K562 (cell line): ENCODE data around the gene CRAT. TPM values are rescaled to one million over a fixed set of nuclear protein-coding genes. Genes with fewer than 3 reads are reported as not detected.
A peak's percentile ranks its signal among the peaks of the same experiment; 100 is the strongest.

Experiments
- HOMEZ ChIP-seq: fragments of 250-450 bp; sonication (Bioruptor Pico); IDR thresholded peaks from 2 replicates; pipeline ENCODE4 v1.4.0; 2020; ENCODE audit warnings: mild to moderate bottlenecking, moderate library complexity
- MYC ChIP-seq, 2 experiments: fragments of 250-450 bp in 1 of 2; sonication (Bioruptor Pico) in 1 of 2; IDR thresholded peaks; 2 replicates each; pipeline versions ENCODE4 v1.5.1 to v1.6.1; 2012 to 2021; ENCODE audit warnings: low read depth in 2 of 2, borderline replicate concordance in 1 of 2, improper control_type of control experiment in 1 of 2, low read length in 1 of 2, mild to moderate bottlenecking in 1 of 2, moderate library complexity in 1 of 2
- NRF1 ChIP-seq, 2 experiments: fragments of 450-650 bp; IDR thresholded peaks in 1 of 2; conservative IDR thresholded peaks in 1 of 2; 2 replicates each; pipeline ENCODE4 v1.6.1; 2014; ENCODE audit warnings: mild to moderate bottlenecking in 2 of 2
- PKNOX1 ChIP-seq: fragments of 450-650 bp; IDR thresholded peaks from 2 replicates; pipeline ENCODE4 v1.6.1; 2016
- PPARD ChIP-seq: fragments of 250-450 bp; sonication (Bioruptor Pico); IDR thresholded peaks from 2 replicates; pipeline ENCODE4 v1.8.0; 2022; ENCODE audit warnings: inconsistent platforms, mild to moderate bottlenecking, moderate library complexity
- RB1 ChIP-seq: fragments of 450-650 bp; IDR thresholded peaks from 2 replicates; pipeline ENCODE4 v1.6.1; 2017; ENCODE audit warnings: low read depth, mild to moderate bottlenecking
- RBM25 ChIP-seq: fragments of 200-400 bp; formaldehyde crosslinking; IDR thresholded peaks from 2 replicates; pipeline ENCODE4 v1.6.1; 2018; ENCODE audit warnings: low read length, low read depth, moderate library complexity; ENCODE audit not compliant: severe bottlenecking
- SMC3 ChIP-seq: conservative IDR thresholded peaks from 2 replicates; pipeline ENCODE4 v1.6.1; 2011; ENCODE audit warnings: low read depth, low read length, improper control_type of control experiment; ENCODE audit not compliant: insufficient read depth
- SP1 ChIP-seq: sonication (generic); formaldehyde crosslinking; IDR thresholded peaks from 2 replicates; pipeline ENCODE4 v1.8.1; 2022; ENCODE audit warnings: mild to moderate bottlenecking, missing genetic modification reagents
- UBTF ChIP-seq, 2 experiments: IDR thresholded peaks; 2 replicates each; pipeline ENCODE4 v1.6.1; 2012; ENCODE audit warnings: improper control_type of control experiment in 2 of 2, low read depth in 2 of 2, low read length in 2 of 2, borderline replicate concordance in 1 of 2
- XRCC5 ChIP-seq: fragments of 200-400 bp; formaldehyde crosslinking; IDR thresholded peaks from 2 replicates; pipeline ENCODE4 v1.6.1; 2017; ENCODE audit warnings: low read depth, mild to moderate bottlenecking, low read length
- ZBTB33 ChIP-seq: sonication (generic); formaldehyde crosslinking; IDR thresholded peaks from 2 replicates; pipeline ENCODE4 v1.8.1; 2023; ENCODE audit warnings: mild to moderate bottlenecking, missing genetic modification reagents
- ZBTB7A ChIP-seq: IDR thresholded peaks from 2 replicates; pipeline ENCODE4 v1.6.1; 2011; ENCODE audit warnings: low read depth, mild to moderate bottlenecking, low read length, moderate library complexity, borderline replicate concordance; ENCODE audit not compliant: control insufficient read depth
- ZNF507 ChIP-seq: conservative IDR thresholded peaks from 2 replicates; pipeline ENCODE4 v1.6.1; 2017; ENCODE audit warnings: missing genetic modification characterization, missing compliant biosample characterization
- polyA plus RNA-seq, 8 experiments: library from polyadenylated mRNA; depleted of rRNA in 4 of 8; stranded (reverse) in 5 of 8; unstranded in 3 of 8; fragments of >200 nt; fragmentation: Nextera tagmentation in 2 of 8; fragmentation: Illumina TruSeq in 1 of 8; extraction: Ambion mirVana in 2 of 8; extraction: Trizol in 1 of 8; gene quantifications; 2 replicates each; pipeline versions ENCODE4 v1.2.1 to v1.2.3, GENCODE V29; 2011 to 2014; ENCODE audit warnings: inconsistent platforms in 1 of 8, missing spikeins in 1 of 8
- total RNA-seq, 7 experiments: library from RNA; depleted of rRNA in 6 of 7; stranded (reverse); fragments of >200 nt in 6 of 7; fragmentation: Illumina TruSeq in 2 of 7; extraction: Trizol in 2 of 7; gene quantifications; 2 replicates each; pipeline versions ENCODE4 v1.2.1 to v1.2.3, GENCODE V29; 2011 to 2021; ENCODE audit warnings: low replicate concordance in 1 of 7

Gene CRAT
- total and polyA plus RNA-seq, 9 of the 15 experiments (the other 6 are each of a cell fraction or from before 2014, with no cell fraction given) = 0.20 to 13.8 (median 5.4) TPM

GRCh38 chr9:129102791-129103594 lies 7.6 kb downstream of the CRAT start (continued):
- TF ChIP-seq UBTF (IDR thresholded peaks at IDR 0.05; ENCODE audit: borderline replicate concordance in 1 of 2, low read depth in 2 of 2, low read length in 2 of 2) (0 out of 4 replicates have a peak, but pooled peaks of 1 of the 2 experiments have one; percentile 42), HOMEZ (CRISPR knock-in tag) (0 out of 2 replicates have a peak, but pooled peaks have one; percentile 55), MYC (IDR thresholded peaks at IDR 0.05; ENCODE audit: low read depth, low read length) (0 out of 2 replicates have a peak, but pooled peaks have one; percentile 17), MYC (CRISPR knock-in tag; IDR thresholded peaks at IDR 0.05; ENCODE audit: borderline replicate concordance, low read depth) (no peak), ZBTB33 (CRISPR knock-in tag) (0 out of 2 replicates have a peak, but pooled peaks have one; percentile 33), ZBTB7A (peak; percentile 69; the same call in 1 of the 2 replicates), PKNOX1 (peak; percentile 62), SMC3 (peak; percentile 26; the same call in 1 of the 2 replicates), NRF1 (conservative IDR thresholded peaks at IDR 0.05 in 1 of 2, IDR thresholded peaks at IDR 0.05 in 1 of 2) (peak in 1 of 2 experiments; percentile 37; a peak in 3 of 4 replicates), XRCC5 (peak; percentile 83; the same call in 1 of the 2 replicates), RBM25 (no peak), SP1 (CRISPR knock-in tag) (0 out of 2 replicates have a peak, but pooled peaks have one; percentile 40), PPARD (no peak), ZNF507 (tag) (no peak), RB1 (no peak)
